HG03432 (cell line): ENCODE results near the gene CHST13.

Source experiments
- ATAC-seq: cut with Tn5 transposase; IDR thresholded peaks from one replicate; pipeline ENCODE4 v1.9.1; 2021; ENCODE audit warnings: mild to moderate bottlenecking, moderate library complexity; ENCODE audit not compliant: unreplicated experiment

Gene CHST13

DNA sequence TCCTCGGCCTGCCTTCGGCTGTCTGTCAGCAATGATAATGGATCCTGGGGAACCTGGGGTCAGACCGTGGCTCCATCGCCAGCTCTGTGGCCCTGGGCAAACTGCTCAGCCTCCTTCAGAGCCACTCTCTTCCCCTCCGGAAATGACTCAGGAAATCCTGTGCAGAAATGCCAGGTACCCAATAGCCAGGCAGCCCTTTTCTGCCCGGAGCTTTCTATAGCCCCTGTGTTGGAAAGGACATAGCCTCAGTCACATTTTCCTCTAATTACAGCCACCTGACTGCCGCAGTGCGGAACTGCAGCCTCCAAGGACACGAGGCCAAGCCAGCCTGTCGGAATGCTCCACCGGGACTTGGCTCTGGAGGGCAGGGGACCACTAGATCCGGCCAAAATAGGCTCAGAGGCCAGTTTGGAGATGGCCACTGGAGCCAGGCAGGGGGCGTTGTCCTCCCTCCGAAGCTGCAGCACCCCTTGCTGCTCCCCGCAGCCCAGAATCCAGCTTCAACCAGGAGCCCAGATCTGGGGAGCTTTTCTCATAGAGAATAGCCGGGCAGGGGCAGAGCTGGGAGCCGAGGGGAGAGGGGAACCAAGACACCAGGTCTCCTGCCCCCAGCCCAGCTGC, 36.7 kb upstream of the CHST13 start:
- ATAC-seq, result no peak

DNA sequence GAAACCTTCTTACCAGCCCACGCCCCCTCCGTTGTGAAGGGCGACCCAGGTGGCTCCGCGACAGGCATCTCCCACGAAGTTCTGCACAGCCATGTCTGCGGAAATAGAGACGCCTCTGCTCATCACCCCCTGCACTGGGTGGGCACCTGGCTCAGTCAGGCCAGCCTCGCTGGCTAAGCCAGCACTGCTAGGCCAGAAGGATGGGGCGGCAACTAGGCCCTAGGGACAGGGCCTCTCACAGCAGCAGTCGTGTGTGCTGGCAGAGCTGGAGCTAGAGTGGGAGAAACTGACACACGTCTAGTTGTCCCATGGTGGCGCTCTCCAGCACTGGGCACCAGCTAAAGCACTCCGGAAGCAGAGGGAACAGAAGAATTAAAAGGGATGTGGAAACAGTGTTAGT, 35.8 kb upstream of the CHST13 start:
- ATAC-seq, result no peak

DNA sequence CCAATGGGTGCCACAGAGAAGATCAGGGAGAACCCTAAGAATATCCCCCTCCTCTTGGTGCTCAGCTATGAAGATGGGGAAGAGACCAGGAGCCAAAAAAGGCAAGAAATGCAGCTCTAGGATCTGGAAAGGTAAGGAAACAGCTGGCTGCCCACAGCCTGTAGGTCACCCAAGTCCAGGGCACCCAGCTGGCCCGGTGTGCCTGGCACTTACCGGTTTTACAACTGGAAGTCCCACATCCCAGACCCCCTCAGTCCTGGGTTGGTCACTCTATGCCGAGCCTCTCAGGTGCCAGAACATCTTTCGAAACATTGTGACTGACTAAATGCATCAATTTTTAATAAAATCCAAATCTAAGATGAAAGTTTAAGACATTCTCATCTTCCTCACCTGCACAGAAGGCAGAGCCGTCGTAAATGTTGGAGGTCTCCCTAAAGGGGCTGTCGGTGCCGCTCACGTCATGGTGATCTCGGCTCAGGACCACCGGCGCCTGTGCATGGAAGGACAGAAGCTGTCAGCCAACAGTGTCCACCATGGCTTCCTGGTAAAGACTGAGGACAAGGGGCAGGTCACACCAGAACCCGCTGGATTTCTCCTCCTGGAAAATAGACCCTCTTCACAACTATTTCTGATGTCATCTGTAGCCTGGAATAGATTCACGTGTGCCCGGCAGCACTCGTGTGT, 34.9 kb upstream of the CHST13 start:
- no peak for ATAC-seq

DNA sequence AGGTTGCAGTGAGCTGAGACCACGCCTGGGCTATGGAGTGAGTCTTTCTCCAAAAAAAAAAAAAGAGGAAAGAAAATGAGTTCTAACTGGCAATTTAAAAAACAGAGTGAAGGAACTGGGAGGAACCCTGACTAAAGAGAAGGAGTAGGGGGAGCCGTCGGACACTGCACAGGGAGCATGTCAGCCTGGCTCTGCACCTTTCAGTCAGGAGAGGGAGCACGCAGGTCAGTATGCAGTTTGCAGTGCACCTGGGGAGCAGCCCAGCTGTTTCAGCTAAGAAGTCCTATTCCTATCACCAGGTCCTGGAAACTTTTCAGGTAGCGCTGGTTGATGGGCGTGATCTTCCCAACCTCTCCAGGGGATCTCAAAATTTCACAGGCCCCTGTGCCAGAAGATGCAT, 33.3 kb upstream of the CHST13 start:
- no peak for ATAC-seq

DNA sequence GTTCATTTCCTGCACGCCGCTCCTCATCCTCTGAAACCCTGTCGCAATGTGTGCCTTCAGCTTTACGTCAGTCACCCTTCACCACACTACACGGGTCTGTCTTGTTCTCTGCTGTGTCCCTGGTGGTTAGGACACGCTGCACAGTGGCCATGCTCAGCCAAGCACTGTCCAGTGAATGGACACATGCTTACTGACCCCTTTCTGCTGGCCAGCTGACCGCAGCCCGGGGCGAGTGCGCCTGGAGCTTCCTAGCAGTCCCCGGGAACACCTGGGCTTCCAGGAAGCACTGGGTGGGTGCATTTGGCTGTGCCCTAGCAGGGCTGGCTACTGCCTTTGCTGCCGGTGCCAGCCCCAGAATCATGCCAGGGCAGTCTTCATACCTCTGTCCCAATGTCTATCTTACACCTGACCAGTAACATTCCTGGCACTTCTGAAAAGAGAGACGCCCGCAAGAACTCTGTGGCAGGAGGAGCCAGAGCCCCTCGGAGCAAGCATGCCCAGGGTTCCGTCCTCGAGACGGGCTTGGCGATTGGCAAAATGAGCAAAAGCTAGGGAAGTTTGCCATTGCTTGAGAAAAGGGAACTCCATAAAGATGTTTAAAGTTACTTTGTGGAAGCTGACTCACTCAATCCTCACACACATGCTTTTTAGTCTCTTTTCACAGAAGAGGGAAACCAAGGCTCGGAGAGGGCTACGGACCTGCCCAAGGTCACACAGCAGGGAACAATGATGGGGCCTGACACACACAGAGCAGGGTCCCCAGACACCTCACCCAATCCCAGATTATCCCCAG, 32.5 kb upstream of the CHST13 start:
- ATAC-seq, result no peak

DNA sequence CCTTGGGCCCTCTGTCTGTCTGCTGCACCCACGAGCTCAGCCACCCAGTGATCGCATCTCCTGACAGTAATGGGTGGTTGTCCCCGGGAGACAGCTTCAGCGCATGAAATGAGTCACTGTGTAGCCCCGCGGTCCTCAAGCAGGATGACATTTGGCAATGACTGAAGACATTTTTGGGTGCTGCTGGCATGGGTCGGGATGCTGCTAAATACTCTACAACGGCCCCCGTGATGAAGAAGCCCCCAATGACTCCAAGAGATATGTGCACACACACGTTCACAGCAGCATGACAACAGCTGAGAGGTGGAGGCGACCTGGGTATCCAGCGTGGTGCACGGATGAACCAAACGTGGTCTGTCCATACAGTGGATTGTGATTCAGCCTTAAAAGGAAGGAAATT, 30.9 kb upstream of the CHST13 start:
- ATAC-seq, result no peak

DNA sequence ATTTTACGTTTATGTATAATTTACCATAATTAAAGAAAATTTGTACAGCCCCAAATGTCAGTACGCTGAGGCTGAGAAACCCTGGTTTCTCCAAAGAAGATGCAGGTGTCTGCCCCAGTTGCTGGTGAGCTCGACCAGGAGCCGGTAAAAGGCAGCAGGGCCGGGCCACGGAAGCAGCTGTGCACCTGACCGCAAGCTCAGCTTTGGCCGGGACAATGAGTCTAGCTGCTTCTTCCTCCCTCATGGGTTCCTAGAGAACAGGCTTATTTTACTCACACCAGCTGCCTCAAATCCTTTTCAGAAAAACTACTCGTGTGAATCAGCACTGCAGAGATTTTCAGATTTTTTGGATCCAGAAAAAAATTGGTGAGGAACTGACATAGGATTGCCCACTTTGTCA, 30.2 kb upstream of the CHST13 start:
- ATAC-seq, result no peak

DNA sequence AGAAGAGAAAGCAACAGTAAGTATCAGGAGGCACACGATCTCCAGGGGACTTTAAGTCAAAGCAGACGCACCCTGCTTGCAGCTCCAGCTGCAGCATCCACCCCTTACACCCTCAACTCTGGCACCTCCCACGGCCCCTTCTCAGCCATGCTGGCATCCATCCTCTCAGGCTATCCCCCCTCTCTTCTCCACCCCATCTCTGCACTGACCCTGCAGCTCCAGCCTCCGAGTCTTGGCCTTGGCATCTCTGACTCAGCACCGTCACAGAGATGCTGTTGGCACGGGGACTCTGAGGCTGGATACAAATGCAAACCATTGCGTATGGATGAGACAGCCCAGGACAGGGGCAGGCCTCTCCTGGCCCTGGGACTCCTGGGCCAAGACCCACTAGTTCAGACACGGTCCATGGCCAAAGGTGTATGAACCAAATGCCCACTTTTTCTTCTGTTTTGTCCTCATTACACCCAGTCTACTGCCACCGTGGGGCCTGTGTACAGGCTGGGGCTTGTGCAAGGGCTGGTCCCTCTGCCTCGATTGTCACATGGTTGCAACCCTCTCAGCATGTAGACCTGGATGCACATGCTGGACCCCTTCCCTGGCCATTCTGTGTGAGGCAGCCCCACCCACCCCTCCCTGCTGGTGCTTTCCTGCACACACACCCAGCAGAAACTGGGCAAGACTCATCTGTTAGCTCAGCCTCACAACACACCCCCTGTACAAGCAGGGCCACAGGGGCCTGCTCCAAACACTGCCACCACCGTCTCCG, 29.6 kb upstream of the CHST13 start:
- no peak for ATAC-seq

DNA sequence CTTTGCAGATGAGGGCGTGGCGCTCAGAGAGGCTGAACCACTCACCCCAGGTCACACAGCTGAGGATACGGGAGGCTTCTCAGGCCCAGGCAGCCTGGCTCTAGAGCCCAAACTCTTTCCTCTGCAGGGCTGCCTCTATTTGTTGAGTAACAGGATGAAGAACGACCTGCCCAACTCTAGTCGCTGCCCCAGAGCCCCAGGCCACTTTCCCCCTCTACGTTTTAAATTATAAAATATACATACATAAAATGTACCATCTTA, 29.1 kb upstream of the CHST13 start:
- ATAC-seq, result no peak

DNA sequence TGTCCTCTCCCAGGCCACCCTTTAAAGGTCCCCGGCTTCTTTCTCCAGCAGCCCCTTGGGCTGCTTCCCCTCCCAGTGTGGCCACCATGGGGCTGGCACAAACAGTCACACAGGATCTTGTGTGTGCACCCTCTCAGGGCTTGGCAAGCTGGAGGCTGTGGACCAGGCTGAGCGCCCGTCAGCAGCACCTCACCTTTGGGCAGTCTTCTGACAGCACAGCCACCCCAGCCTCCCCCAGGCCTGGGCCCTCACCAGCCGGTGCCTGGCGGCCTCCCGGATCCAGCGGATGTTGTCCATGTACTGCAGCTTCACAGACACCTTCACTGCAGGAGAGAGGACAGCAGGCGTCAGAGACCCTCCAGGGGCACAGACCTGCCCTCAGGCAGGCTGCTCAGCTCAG, 28.2 kb upstream of the CHST13 start:
- ATAC-seq, result no peak

DNA sequence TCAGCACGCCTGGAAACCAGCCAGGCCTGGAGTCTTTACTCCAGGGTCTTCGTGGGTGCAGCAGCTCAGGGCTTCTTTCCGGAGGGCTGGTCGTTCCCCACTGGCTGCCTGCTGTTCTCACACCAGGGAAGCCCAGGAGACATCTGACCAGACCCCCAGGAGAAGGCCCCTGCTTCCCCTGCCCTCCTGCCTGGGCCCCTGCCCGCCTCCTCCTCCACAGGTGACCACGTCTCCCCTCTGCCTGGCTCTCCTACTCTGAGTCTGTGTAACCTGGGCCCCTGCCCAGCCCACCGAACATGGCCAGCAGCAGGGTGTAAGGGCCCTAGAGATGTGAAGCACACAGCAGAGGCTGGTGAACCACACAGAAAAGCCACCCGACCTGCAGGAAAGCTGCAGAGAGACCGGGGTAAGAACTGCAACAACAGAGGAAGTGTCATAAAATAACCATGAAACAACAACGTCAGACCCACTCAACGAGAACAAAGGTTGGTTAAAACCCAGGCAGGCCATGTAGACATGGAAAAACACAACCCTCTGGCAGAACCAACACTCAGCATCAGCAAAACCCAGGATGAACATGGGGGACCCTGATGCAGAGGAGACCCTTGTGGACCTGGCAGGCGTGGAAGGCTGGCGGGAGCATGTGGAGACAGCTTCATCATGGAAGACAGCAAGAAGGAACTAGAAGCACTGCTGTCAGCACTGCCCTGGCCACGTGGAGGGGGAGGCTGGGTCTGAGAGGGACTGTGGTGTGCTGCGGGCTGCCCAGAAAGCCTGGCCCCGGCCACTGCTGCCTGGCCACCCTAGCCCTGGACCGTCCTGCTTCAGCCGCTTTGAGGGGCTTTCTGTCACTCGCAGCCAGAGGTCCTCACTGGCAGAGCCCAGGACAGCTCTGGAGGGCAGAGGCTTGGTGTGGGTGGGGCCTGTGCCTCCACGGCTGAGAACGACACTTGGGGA, 26.8 kb upstream of the CHST13 start:
- no peak for ATAC-seq

DNA sequence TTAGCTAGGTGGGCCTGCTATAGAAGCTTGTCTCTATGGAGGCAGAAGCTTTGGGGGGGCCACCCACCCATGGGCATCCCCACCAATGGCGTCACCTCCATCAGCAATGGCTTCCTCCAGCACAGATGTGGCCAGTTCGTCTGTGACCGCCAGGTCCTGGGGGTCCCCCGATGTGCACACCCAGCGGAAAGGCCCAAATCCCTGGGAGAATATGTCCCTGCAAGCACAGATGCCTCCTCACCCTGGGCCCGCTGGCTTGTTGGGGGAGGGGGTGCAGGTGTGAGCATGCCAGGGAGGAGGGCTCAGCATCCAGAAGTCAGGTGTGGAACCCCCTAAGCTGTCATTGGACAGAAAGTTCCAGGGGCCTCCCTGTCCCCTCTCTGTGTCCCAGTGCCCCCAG, 26.0 kb upstream of the CHST13 start:
- ATAC-seq, result no peak

DNA sequence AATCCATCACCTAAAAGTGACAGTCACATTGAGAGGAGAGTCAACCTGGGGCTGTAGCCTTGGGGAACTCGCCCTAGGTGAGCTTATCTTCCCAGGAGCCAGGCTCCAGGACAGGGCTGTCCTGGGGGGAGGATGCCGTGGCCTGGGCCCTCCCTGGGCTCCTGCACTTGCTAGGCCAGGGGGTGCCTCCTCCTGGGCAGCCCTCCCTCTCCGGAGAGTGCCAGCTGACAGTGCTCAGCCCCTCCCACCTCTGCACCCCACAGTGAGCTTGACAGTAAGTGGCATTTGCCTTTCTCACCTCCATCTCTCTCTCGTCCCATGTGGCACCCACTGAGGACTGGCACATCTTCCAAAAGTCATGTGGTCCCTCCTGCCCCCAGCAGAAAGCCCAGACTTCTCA, 25.5 kb upstream of the CHST13 start:
- no peak for ATAC-seq

DNA sequence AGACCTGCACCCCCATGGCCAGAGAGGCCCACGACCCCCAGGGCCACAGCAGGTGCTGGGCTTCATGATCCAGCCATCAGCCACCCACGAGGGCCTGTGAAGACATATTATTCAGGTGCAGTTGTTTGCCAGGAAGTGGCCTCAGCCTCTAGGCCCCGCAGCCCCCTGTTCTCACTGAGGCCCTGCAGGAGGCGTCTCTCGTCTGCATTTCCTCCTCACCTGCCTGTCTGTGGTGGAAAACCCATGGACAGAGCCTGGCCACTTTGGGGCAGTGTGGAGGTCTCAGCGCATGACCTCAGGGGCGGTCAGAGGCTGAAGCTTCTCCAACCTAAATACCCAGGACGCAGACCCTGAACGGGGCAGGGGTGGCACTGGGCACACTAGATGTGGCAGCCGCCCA, 25.0 kb upstream of the CHST13 start:
- ATAC-seq, result no peak

DNA sequence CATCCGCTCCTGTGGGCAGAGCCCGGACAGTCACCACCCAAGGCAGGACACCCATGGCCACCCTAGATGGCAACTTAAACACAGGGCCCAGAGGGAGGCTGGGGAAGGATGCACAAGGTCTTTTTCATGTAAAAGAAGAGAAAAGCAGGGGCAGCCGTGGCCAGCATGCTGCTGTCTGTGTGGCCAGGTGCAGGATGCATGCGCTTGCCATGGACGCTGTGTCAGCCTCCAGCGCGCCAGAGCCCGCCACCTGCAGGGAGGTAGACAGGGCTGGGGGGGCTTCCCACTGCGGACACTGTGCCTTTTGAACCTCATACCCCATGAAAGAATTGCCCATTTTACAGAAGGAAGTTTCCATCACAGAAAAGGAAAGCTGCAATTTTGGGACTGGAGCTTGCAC, 24.6 kb upstream of the CHST13 start:
- no peak for ATAC-seq

DNA sequence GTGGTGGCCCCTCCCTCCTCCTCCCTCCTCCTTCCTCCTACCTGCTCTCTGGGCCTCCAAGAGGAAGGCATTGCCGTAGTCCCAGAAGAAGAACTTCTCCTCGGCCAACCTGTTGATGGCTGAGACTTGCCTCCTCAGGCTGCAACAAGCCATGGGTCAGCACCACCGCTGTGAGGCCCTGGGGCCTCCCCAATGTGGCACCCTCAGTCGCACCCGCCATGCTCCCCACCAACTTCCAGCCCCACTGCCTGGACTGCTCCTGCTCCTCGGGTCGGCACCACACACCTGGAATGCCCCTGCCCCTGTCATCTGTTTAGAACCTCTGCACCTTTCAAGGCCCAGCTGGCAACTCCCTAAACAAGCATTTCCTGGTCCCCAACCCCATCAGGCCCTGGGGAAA, 23.9 kb upstream of the CHST13 start:
- no peak for ATAC-seq

DNA sequence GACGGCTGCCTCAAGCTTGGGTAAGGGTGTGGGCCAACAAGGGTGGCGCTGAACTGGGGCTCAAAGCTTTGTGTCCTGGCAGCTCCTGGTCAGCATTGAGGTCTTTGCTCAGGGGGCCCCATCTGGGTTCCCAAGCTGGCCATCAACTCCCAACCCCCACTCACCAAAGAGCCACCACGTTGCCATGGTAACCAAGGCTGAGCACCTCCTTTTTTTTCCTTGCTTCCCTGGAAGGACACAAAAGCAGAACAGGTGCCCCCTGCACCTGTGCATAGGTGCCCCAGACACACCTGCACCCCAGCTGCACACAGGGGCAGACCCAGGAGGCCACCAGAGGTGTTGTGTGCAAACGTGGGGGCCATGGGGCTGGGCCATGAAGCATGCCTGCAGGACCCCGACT, 22.9 kb upstream of the CHST13 start:
- ATAC-seq, result no peak

DNA sequence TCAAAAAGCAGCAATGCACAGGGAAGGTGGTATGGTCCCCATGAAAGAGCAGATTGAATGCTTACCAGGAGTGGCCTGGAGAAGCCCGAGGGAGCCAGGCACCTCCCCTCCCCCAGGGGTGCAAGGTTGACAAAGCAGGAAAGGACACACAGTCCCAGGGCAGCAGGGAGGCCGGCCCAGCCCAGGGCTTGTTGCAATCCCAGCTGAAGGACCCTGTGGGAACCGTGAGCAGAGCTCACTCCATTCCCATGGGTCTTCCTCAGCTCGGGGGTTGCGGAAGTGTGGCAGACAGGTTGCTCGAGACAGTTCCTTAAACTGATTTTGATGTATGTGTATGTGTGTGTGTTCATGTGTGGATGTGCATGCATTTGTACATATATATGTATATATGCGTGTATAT, 22.2 kb upstream of the CHST13 start:
- no peak for ATAC-seq

DNA sequence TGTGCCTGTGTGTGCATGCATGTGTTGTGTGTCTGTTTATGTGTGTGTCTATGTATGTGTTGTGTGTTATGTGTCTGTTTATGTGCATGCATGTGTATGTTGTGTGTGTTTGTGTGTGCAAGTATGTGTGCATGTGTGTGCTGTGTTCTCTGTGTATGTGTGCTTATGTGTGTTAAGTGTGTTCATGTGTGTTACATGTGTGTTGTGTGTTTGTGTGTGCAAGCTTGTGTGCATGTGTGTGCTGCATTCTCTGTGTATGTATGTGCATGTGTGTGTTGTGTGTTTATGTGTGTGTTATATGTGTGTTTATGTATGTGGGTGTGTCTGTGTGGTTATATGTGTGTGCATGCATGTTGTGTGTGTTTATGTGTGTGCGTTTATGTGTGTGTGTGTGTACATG, 21.3 kb upstream of the CHST13 start:
- ATAC-seq, result no peak

DNA sequence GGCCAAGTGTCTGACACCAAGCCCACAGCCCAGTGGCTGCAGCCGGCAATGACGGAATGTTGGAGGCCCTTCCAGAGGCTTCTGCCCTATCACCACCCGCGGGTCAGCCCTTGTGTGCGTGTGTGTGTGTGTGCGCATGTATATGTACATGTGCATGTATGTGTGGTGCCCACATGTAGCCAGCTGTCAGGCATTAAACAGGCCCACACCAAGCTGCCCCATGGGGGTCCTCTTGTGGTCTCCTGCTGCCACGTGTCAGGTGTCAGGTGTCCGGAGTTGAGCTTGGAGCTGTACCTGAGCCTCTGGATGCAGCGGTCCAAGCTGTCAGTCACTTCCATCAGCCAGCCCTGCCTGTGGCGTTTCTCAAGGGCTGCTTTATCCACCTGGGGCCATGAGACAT, 20.3 kb upstream of the CHST13 start:
- no peak for ATAC-seq

DNA sequence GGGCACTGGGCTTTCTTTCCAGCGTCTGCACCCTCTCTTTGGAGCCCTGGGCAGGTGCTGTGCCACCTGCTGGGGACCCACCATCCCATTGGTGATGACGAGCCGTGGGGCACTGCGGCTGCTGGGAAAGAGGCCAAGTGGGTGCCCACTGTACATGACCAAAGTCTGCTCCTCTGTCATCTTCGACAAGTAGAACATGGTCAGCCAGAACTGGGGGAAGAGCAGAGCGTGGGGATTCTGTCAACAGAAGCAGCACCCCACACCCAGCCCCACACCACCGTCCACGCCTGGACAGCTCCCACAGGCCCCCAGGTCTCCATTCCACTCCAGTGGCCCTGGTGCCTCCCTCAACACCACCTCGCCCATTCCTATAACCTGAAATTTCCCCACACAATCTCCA, 16.1 kb upstream of the CHST13 start:
- no peak for ATAC-seq
